Activated CD8-positive, alpha-beta memory T cell treated with anti-CD3 and anti-CD28 coated beads, Interleukin-2, amount 50 U/mL, for 4 hours (primary cell): ENCODE results near the gene MXD1.

Experiments used
- DNase-seq: peaks from one replicate; pipeline ENCODE4 v3.0.0-alpha.2; 2020

MXD1 gene

DNA sequence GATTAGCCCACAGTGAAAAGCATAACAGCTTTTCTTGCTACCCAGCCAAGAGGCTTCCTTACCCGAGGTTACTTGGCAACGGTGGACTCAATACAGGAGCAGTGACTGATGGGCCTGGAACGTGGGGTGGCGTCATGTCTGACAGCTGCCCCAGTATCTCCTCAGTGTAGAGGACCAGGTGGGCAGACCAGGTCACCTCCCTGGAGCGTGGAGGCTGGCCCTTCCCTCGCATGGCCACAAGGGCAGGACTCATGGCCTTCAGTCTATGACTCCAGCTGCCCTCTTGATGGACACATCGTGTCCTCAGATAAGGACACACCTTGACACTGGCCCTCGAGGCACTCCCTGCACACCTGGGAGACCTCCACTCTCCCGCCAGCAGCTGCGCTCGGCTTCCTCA, 40.1 kb downstream of the MXD1 start:
- no peak for DNase-seq

DNA sequence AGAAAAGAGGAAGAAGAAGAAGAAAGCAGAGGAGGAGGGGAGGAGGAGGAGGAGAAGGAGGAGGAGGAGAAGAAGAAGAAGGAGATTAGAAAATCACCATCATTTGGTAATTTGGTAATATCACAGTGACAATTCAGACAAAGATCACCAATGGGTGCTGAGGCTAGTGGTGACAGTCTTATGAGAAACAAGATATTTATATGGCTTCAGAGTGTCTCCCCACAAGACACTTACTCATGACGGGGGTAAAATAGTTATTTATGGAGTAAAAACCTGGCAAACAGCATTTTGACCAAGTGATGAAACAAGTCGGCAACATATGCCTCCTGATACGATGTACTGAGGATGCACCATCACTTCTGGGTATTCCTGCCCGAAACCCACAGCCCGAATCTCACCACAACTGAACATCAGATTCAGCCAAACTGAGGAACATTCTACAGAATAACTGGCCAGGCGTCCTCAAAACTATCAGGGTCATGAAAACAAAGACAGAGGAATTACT, 41.6 kb downstream of the MXD1 start:
- DNase-seq = no peak

DNA sequence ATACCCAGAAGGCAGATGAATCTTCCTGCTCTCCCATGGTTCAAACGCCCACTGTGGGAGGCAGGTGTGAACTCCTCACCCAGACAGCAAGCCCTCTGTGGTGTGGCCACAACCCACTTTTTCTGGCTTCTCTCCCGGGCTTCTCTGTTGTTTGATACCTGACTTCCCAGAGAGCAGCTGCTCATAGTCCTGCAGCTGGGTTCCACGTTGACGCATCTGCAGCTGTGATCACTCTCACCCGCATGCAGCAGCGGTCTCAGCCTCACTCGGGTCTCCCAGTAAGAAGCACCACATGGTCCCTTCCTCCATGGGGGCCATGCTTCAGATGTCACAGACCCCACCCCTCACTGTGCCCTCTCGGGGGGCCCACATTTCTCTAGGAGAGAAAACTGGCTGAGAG, 43.1 kb downstream of the MXD1 start:
- no peak for DNase-seq

DNA sequence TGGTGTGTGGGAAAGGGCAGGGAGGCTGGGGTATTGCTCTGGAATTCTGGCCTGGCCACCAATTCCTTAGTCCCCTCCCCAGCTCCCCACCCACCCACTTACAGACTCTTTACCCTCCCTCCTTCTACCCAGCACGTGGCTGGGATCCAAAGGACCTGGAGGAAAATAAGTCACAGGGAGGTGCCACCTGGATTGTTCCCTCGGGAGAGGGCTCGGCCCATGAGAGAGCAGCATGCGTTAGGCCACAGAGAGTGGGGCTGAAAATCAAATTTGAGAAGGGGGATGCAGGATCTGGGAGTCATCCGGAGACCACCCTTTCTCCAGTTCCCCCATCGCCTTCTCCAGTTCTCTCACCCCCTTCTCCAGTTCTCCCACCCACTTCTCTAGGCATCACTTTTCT, 43.6 kb downstream of the MXD1 start:
- no peak for DNase-seq

DNA sequence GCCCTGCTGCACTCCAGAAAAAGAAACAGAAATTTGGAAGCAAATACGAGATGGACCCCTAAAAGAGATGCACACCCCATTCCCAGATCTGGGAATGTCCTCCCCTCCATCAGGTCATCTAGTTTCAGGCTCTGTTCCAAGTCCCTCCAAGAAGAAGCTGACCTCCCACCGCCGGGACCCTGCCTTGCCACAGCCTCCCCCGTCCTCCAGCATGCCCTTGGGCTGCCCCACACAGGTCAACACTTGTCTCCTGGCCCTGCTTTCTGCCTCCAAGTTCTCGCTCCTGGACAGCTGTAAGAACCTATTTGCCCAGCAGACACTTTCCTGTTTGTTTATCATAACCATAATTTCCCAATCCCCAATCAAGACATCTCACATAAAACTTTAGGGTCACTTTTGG, 44.5 kb downstream of the MXD1 start:
- no peak for DNase-seq

DNA sequence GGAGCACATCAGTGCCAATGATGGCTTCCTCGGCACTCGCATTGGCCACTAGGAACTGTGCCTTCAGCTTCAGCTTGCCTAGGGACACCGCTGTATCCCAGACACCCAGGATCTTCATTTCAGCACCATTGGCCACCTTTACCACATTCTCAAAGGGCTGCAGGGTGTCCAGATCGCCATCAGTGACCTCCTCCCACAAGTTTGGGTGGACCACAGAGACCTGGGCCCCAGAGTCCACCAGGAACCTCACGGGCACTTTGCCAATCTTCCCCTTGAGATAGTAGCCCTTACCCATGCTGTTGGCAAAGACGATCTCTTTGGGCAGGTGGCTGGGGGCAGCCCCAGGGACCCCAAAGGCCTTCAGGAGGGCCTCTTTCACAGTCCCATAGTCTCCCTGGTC, 45.9 kb downstream of the MXD1 start:
- no peak for DNase-seq

DNA sequence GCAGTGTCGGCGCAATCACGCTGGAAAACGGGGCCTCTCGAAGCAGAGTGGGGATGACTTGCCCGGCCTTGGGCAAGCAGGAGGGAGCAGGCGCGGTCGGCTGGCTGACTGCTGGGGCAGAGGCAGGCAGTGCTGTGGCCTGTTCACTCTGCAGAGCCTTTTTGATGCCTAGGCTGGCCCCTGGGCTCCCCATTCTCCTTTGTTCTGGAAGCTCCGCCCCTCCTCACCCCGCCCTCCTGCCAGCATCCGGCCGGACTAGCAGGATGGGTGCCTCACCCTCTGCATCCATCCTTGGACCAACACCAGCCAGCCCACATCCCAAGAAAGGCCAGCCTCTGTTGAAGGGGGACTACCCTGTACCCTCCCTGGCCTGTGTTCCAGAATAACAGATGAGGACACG, 46.6 kb downstream of the MXD1 start, which contains the start of gene ASPRV1:
ASPRV1 (minus strand) TSS at position 136 of the 400 bp plus-strand sequence. CDS start 195 bp downstream, outside the sequence.
- DNase-seq = no peak

DNA sequence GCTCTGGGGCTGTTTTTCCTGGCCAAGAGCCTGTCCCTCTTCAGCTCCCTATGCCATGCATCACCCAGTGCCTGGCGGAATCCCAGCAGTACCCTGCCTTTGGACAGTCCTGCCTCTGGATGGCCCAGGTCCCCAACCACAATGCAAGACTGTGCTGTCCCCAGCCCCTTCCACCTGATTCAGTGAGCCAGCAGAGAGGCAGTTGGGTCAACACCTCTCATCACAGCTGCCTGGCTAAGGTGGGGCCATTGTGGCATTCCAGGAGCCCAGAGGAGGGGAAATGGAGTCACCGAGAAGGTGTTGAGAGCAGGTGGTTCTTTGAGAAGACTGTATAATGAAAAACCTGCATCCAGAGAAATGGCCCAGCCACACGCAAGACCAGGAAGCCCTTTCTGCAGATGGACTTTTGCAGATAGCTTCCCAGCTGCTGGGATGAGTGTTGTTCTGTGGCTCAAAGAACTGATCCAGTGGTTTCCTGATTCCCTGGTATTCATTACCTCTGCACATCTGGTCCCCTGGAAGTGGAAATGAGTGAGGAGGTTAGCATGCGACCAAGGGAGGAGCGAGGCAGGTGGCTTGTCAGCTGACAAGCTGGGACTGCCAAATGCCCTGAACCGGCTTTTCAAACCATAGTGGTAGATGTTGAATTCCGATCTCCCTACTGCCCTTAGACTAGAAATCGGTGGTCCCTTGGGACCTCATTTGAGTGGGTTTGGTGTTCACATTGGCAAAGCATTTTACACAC, 48.2 kb downstream of the MXD1 start:
- DNase-seq = no peak

DNA sequence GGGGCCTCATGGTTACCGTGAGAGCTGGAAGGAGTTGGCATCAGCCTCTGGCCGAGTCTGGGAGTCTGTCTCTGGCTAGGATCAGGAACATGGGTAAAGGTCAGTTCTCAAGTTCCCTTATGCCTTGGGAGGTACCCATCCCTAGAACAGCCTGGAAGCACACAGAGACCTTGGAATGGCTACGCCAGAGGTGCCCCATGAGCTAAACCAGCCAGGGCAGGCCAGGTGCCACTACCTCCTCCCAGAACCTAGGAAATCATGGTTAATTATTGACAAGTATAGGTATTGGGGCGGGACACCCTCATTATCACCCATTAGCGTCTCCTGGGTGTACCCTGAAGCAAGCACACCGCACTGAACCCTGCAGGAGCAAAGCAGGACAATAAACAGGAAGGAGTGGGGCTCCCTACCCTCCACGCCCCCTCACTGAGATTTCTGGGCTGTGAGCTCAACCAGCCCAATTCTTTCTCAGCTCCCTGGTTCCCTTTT, 49.5 kb downstream of the MXD1 start:
- DNase-seq = no peak

DNA sequence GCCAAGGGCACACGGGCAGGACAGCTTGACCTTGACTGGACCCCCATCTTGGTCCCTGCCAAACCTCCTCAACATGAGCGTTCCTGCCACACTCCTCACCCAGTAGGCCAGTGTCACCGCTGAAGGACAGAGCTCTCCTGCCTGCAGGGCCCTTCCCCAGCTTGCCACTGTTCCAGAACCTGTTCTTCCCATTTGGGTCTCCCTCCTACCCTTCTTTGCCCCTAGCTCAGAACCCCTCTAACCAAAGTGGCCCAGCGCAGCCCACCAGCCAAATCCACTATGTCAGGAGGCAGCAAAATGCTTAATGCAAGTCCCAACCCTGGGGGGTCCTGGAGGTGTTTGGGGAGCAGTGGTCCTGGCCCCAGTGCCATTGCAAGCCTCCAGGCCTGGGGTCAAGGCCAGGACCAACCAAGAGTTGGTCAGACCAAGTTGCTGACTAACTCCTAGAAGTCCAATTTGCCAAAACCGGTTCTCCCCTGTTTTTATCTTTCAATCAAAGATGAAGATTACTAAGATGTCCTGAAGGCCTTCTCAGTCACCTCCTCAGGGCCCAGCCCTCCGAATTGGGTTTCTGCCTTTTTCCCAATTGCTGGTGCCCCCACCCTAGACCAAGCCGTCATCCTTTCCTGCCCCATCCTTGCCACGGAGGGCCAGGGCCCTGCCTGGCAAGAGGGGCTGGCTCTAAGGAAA, 51.0 kb downstream of the MXD1 start:
- no peak for DNase-seq

DNA sequence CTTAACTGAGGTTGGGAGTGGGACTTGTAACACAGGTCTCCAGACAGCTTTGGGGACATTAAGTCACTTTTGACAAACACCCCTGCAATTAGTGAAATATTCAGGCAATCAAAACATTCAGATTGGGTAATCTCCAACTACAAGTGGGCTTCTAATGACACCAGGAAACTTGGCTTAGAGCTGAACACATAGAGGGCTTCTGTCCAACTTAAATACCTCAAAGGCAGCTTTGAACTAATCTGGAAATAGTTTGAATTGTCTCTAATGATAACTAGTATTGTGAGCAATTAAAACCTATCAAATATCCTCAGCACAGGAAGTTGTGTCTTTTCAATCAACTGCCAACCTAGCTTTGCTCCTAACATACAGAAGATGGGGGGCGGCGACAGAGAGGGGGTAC, 51.6 kb downstream of the MXD1 start:
- no peak for DNase-seq

DNA sequence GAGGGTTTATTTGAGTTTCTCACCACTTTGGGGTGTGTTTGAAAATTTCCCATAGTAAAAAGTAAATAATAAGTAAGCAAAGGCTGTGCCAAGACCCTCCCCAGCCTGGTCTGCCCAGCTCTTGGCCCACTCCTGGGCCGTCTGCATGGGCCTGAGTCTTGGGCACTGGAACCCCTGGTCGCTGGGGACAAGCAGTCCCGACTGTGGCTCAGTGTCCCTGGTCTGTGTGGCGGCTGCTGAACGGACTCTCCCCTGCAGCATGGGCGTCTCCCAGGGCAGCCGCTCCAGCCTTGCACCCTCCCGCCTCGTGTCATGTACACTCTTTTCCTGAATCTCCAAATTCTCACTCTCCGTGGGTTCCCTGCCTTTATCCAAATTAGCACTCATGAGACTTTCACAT, 53.7 kb downstream of the MXD1 start:
- no peak for DNase-seq

DNA sequence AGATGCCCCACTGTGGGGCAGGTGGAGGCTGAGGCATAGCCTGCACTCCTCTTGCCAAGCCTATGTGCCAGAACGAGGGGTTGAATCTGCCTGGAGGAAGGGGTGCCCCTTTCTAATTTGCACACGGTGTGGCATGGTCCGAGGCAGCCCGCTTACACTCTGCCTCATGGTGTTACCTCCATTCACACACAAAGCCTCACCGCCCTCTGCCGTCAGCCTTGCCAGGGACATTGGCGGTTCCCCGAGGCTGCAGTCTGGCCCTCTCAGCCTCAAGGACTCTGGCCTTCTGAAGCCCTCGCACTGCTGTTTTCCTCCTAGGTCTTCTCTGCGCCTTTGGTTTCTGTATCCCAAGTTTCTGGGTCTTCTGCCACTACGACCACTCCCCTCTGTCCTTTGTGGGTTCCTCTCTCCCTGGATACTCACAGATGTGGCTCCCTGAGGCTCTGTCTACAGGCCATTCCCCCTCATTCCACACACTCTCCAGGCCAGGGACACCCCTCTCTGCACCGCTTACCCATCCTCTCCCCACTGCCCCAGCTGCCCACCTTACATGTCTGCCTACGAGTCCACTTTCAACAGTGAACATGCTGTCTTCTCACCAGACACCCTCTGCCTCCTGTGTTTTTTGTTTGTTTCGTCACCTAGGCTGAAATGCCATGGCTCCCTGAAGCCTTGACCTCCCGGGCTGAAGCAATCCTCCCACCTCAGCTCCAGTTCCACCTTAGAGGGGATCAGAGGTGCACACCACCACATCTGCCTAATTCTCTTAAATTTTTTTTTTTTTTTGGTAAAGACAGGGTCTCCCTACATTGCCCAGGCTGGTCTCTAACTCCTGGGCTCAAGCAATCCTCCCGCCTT, 54.4 kb downstream of the MXD1 start:
- no peak for DNase-seq

DNA sequence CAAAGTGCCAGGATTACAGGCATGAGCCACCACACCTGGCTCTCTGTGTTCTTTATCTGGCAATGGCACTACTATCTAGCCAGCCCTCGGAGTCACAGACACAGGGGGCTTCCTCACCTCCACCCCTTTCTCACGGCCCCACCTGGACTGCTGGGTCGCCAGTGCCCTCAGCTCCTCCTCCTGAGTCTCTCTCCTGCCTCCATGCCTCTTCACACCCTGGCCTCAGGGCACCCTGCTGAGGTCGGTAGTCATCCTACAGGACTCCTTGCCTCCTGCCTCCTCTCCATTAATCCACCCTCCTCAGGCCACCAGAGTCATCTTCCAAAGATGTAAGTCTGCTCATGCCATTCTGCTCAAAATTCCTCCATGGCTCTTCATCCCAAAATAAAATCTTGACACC, 55.1 kb downstream of the MXD1 start:
- DNase-seq = no peak

DNA sequence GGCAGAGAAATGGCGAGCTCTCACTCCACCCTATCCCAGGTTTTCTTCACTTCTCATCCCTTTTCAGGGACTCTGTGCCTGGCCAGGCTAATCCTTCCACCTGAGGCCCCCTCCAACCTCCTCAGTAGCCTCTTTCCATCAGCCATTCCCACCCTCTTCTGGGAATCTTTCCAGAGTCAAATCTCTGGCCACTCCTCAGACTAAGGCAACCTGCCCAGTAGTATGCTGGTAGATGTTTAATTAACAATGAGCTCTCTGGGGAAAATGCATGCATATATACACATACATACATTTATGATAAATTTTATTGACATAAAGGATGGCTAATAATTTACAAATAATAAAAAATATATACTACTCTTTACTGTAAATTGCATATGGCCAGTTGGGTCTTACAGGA, 57.9 kb downstream of the MXD1 start:
- DNase-seq = no peak

DNA sequence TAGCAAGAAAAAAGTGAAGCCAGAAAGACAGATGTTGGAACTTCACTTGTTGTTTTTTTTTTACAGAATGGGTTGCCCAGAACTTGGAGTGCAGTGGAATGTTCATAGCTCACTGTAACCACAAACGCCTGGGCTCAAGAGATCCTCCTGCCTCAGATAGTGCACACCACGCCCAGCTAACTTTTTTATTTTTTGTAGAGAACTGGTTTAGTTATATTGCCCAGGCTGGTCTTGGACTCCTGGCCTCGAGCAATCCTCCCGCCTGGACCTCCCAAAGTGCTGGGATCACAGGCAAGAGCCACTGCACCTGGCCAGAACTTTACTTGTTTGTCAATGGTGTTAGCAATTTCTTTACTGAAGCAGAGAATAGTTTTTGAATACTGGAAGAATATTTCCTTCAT, 58.4 kb downstream of the MXD1 start:
- no peak for DNase-seq

DNA sequence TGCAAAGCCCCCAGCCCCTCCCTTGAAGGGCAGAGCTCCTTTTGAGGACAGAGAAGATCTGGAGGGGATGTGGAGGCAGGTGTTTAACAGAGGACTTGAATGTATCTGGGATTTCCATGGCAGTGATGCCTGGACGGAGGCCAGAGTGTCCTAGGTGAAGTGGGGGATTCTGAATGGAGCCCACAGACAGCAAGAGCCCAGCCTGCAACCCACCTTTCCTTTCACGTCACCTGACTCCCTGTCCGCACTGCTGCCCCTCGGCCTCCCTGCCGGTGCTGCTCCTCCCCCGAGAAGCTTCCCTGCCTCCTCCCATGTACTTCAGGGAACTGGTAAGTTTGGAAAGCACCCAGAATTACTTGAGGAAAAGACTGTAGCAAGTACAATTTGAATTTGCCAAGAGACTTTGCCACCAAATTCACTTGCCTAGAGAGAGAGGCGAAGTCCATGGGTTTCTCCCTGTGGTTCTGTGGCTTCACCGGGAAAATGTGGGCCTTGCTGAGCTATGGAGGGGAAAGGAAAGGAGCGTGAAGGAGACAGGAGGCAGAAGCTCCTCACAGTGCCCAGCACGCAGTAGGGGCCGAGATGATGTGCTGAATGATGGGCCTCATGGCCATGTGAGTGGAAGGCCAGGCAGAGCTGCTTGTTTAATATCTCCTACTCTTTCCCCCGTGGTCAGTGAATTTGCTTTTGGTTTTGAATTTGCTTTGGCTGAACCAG, 60.4 kb downstream of the MXD1 start:
- no peak for DNase-seq

DNA sequence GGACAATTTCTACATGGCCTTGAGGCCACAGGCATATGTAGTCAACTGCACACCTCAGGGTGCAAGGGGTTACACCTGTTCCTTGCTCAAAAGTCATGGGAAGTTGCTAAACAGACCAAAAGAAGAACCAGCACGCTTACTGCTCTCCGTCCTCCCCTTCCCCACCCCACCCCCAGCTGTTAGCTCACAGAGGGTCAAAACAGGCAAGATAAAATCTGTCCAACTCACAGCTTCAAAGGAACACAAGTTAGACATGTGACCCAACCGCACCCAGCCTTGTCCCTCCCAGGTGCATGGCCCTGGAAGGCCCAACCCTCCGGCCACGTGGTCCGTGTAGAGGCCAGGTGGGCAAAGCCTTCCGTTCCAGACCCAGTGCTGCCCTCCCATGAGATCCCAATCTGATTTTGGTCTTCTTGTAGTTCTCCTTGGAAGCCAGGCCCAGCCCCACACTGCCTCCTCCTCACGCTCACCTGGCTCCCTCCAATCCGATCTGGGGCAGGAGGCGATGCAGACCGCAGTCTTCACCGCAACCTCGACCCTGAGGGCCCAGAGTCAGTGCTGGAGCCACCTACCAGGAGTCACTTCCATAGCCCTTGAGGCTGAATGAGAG, 61.0 kb downstream of the MXD1 start:
- no peak for DNase-seq

DNA sequence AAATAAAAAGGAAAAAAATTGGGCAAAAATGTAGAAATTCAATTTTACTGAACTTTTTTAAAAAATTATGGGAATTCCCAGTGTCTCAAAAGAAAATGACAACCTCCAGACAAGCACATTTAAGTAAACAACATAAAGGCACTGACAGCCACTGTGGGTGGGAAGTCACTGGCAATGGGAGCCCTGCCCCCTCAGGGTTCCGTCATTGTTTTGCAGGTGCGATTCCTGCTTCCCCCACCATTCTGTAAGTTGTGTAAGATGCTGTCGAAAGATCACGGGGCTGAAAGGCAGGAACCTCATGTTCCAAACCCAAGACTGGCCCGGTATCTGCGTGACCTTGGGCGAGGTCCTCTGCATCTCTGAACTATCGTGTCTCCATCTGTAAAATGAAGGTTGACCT, 62.3 kb downstream of the MXD1 start:
- no peak for DNase-seq

DNA sequence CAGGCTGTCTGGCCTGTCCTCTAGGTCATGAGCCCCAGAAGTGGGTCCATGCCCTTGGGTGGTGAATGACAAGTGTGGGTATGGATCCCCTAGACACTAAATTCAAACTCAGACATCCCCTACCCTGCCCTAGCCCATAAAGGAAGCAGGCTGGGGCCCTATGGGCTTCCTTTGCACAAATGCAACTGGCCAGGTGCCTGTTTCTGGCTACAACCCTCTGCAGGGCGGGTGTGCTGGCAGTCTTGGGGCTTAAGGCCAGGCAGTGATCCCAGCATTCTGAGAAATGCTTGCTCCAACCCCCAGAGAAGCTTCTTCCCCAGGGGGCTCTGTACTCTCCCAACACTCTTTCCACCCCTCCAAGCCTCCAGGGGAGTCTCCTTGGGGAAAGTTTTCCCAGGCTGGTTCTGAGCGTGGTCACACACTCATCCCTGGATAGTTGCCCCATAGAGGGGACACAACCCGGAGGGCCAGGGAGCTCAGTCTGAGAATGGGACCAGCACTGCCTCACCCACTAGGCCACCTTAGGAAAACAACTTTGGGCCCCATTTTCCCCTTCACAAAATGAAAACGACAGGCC, 63.1 kb downstream of the MXD1 start:
- no peak for DNase-seq

DNA sequence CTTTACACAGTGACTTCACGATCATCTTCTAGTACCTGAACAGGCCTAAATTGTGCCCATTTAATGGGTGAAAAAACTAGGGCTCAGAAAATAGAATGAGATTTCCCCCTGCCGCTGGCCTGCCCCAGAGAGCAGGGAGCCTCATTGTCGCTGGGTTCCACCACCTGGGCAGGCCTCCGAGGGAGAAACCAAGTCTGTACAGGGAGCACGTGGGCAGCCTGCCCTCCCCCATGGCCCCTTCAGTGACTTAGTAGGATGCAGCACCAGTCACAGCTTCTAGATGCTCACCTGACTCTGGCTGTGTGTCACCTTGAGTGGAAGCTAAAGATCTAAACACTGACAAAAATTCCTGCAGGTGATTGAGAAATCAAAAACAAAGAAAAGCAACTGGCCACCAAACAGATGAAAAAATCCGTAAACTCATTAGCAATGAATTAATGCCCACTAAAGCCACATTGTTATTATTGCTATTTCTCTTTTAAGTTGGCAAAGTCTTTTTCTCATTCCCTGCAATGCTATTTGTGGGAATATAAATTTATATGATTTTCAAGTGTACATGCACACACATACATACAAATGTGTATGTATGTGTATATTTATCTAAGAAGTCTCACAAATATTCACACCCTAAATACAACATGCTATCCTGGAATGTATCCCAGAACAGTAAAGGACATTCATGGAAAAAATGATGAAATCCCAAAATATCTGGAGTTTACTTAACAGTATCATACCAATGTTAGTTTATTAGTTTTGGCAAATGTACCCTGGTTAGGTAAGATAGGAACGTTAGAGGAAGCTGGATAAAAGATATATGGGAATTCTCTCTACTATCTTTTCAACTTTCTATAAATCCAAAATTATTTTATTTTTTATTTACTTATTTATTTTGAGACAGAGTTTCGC, 65.2 kb downstream of the MXD1 start:
- DNase-seq = no peak
